ENCODE results near the gene TAX1BP3. TPM values are rescaled to one million over a fixed set of nuclear protein-coding genes. Genes with fewer than 3 reads are reported as not detected.

TAX1BP3 gene
- total RNA-seq, 1 donor from 2014 or later: 29.3 TPM

- no peak overlapping the region for H3K4me3 Mint-ChIP-seq
- no peaks in the 10 kb centered on the region for H3K9me3 Mint-ChIP-seq
- H3K4me1 Mint-ChIP-seq (ENCODE audit: low read depth): no peaks in the 10 kb centered on the region
- peaks cover 26% of the 10 kb centered on the region for H3K36me3 Mint-ChIP-seq (ENCODE audit: low read depth)
- intact Hi-C loops (cut with micrococcal nuclease): no loop called here
- DNase-seq (ENCODE audit: low spot score): no peak
- H3K27ac Mint-ChIP-seq: peak overlapping the region; percentile 15
- no peaks in the 10 kb centered on the region for H3K27me3 Mint-ChIP-seq (ENCODE audit: insufficient read depth)
These were observed 41.3 kb downstream of the TAX1BP3 start for GRCh38 chr17:3626831-3627768.

- intact Hi-C loops (cut with micrococcal nuclease): no loop called here
- no peak overlapping the region for H3K4me3 Mint-ChIP-seq
- no peaks in the 10 kb centered on the region for H3K4me1 Mint-ChIP-seq (ENCODE audit: low read depth)
- no peaks in the 10 kb centered on the region for H3K9me3 Mint-ChIP-seq
- no peak overlapping the region for H3K27ac Mint-ChIP-seq
- no peaks in the 10 kb centered on the region for H3K27me3 Mint-ChIP-seq (ENCODE audit: insufficient read depth)
- H3K36me3 Mint-ChIP-seq (ENCODE audit: low read depth): peaks cover 36% of the 10 kb centered on the region
- no peak for DNase-seq (ENCODE audit: low spot score)
These were observed 45.3 kb downstream of the TAX1BP3 start for GRCh38 chr17:3622977-3623594.

GRCh38 chr17:3621146-3621720, 47.1 kb downstream of the TAX1BP3 start:
- no peak for DNase-seq (ENCODE audit: low spot score)
- no peaks in the 10 kb centered on the region for H3K4me1 Mint-ChIP-seq (ENCODE audit: low read depth)
- intact Hi-C loops (cut with micrococcal nuclease): no loop called here
- H3K4me3 Mint-ChIP-seq: no peak overlapping the region
- H3K27ac Mint-ChIP-seq: peak overlapping the region; percentile 7
- no peaks in the 10 kb centered on the region for H3K27me3 Mint-ChIP-seq (ENCODE audit: insufficient read depth)
- H3K9me3 Mint-ChIP-seq: no peaks in the 10 kb centered on the region
- H3K36me3 Mint-ChIP-seq (ENCODE audit: low read depth): peaks cover 44% of the 10 kb centered on the region

- intact Hi-C loops (cut with micrococcal nuclease): no loop called here
- Mint-ChIP-seq H3K36me3 (ENCODE audit: low read depth) (peaks cover 44% of the 10 kb centered on the region), H3K9me3 (no peaks in the 10 kb centered on the region), H3K4me1 (ENCODE audit: low read depth) (no peaks in the 10 kb centered on the region), H3K4me3 (no peak overlapping the region), H3K27ac (no peak overlapping the region), H3K27me3 (ENCODE audit: insufficient read depth) (no peaks in the 10 kb centered on the region)
- DNase-seq (ENCODE audit: low spot score): no peak
These were observed 53.1 kb downstream of the TAX1BP3 start for GRCh38 chr17:3615160-3615870.

- no peaks in the 10 kb centered on the region for H3K4me1 Mint-ChIP-seq (ENCODE audit: low read depth)
- intact Hi-C loops (cut with micrococcal nuclease): no loop called here
- H3K9me3 Mint-ChIP-seq: no peaks in the 10 kb centered on the region
- H3K4me3 Mint-ChIP-seq: no peak overlapping the region
- no peak overlapping the region for H3K27ac Mint-ChIP-seq
- peaks cover 39% of the 10 kb centered on the region for H3K36me3 Mint-ChIP-seq (ENCODE audit: low read depth)
- no peak for DNase-seq (ENCODE audit: low spot score)
- no peaks in the 10 kb centered on the region for H3K27me3 Mint-ChIP-seq (ENCODE audit: insufficient read depth)
These were observed 55.3 kb downstream of the TAX1BP3 start for GRCh38 chr17:3613124-3613523.

Other genes starting within 250 kb of the TAX1BP3 start
- gene OR1E2, start 234.7 kb downstream of the TAX1BP3 start, total RNA-seq: not detected in 2 replicates
- gene SPATA22, start 196.8 kb downstream of the TAX1BP3 start, total RNA-seq: not detected in 2 replicates
- not detected in 2 replicates for gene ASPA, start 192.6 kb downstream of the TAX1BP3 start, total RNA-seq
- 0.26 and 0.51 TPM in 2 replicates for gene TRPV3, start 110.8 kb downstream of the TAX1BP3 start, total RNA-seq
- 7.5 and 8.3 TPM in 2 replicates for gene TRPV1, start 59.2 kb downstream of the TAX1BP3 start, total RNA-seq
- 20.0 and 21.5 TPM in 2 replicates for gene SHPK, start 32.3 kb downstream of the TAX1BP3 start, total RNA-seq
- 47.5 and 55.3 TPM in 2 replicates for gene CTNS, start 31.8 kb downstream of the TAX1BP3 start, total RNA-seq
- 63.6 and 73.3 TPM in 2 replicates for gene EMC6, start 234 bp upstream of the TAX1BP3 start, total RNA-seq
- 133 and 143 TPM in 2 replicates for gene P2RX5, start 27.6 kb upstream of the TAX1BP3 start, total RNA-seq
- gene HASPIN, start 55.3 kb upstream of the TAX1BP3 start, total RNA-seq: 25.7 and 26.1 TPM in 2 replicates
- gene ITGAE, start 132.6 kb upstream of the TAX1BP3 start, total RNA-seq: 31.8 and 35.0 TPM in 2 replicates
- 54.2 and 56.0 TPM in 2 replicates for gene NCBP3, start 177.7 kb upstream of the TAX1BP3 start, total RNA-seq
- gene CAMKK1, start 224.5 kb upstream of the TAX1BP3 start, total RNA-seq: 6.1 and 7.8 TPM in 2 replicates
- 0.13 and 0.34 TPM in 2 replicates for gene P2RX1, start 247.9 kb upstream of the TAX1BP3 start, total RNA-seq

Measured in activated T-helper 1 cell treated with anti-CD3 and anti-CD28 coated beads, Interleukin-12 subunit alpha, Interleukin-12 subunit beta, Interleukin-2, Interleukin-4 antibody, amounts not matched to agents 30 ng/mL and 10 ng/mL and 1 ng/mL, durations not matched to agents 14 hours and 24 hours and 36 hours (primary cell).